CD4-positive, alpha-beta T cell treated with Interleukin-4 for 4 hours (primary cell): Measurements from ENCODE around the gene TENM4.
"Not testable (repeated sequence)": the region's sequence is repeated elsewhere in the genome, so short reads cannot be mapped to it uniquely, and the experiment has no call there.

ENCODE experiments used
- DNase-seq: peaks from one replicate; pipeline ENCODE4 v3.0.0-alpha.2; 2020

TENM4 gene

GRCh38 chr11:79241205-79241851 lies 199.5 kb downstream of the TENM4 start:
- no peak for DNase-seq

- no peak for DNase-seq
Measured at GRCh38 chr11:79237703-79238102, 203.1 kb downstream of the TENM4 start.

- DNase-seq: no peak
Measured at GRCh38 chr11:79237091-79237490, 203.7 kb downstream of the TENM4 start.

- no peak for DNase-seq
Measured at GRCh38 chr11:79236541-79236971, 204.3 kb downstream of the TENM4 start.

GRCh38 chr11:79235696-79236095 lies 205.1 kb downstream of the TENM4 start:
- DNase-seq: no peak

- DNase-seq: no peak
Measured at GRCh38 chr11:79232346-79232745, 208.5 kb downstream of the TENM4 start.

GRCh38 chr11:79229047-79229446 lies 211.8 kb downstream of the TENM4 start:
- no peak for DNase-seq

DNA sequence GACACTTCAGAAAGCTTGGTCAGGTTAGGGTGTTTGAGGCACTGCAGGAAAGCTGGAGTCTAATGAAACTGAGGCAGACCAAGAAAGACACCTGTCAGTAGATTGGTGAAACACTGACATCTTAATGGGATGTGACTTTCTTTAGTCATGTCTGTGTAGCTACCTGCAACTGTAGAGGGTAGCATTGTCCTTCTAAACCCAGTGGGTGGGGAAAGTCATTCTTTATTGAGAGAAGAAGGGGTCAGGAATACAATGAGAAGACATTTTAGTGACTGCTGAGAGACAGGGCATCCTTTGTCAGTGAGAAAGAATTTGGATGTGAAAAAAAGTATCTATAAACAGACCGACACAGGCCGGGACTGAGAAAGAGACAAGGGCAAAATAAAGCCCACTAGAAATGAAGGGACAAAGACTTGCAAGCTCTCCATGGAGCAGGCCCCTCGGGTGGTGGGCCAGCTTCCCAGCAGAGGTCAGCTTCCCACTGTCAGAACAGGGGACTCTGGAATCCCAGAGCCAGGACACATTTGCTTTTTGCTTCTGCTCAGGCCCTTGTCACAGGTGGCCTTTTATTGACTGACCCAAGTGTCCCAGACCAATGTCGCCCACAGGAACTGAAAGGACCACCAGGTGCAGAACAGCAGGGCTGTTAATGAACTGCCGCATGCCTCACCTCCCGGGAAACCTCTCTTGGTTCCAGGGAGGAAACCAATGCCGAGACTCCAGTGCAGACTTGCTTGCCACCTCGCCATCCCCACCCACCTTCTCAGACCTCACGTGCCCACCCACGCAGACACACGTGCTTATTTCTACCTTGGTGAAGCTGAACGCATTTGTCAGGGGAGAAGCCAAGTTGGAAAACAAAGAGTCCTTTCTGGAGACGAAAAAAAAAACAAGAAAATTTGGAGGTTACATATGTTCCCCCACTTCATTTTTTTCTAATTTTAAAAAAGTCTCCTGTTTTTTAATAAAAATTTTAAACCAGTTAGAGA lies 212.8 kb downstream of the TENM4 start:
- no peak for DNase-seq

DNA sequence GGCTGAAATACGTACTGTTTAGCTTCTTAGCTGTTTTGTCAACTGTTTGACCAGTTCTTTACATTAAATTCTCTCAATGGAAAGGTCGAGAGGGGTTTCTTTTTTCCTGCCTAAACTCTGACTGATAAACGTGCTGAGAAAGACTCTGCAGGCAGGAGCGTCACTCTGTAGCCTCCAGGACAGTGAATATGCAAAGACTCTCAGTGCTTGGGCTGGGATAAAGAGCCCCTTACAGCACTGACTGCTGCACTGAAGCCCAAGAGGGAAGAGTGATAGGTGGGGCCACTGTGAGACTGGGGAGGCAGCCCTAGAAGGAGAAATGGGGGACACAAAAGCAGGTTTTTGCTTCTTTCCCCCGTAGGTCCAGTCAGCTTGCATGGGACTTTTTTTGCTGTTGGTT lies 213.5 kb downstream of the TENM4 start:
- DNase-seq: no peak

DNA sequence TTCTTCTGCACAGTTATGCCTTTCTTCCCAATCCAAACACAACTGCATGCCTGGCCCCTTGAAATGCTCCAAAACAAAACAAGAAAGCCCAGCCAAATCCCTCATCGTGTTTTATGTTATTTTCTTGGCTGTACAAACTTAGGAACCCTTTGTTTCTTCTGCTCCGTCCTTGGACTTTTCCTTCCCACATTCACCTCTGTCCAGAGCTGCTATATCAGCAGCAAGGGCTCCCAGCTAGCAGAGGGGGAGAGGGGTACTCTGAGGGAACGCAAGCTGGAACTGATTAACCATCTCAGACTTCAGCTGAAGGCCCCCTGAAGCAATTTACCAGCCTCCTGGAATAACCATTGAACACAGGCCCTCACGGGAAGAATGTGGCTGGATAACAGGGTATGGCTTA lies 214.7 kb downstream of the TENM4 start:
- DNase-seq: no peak

GRCh38 chr11:79222163-79222562 lies 218.7 kb downstream of the TENM4 start:
- DNase-seq: not testable (repeated sequence)

DNA sequence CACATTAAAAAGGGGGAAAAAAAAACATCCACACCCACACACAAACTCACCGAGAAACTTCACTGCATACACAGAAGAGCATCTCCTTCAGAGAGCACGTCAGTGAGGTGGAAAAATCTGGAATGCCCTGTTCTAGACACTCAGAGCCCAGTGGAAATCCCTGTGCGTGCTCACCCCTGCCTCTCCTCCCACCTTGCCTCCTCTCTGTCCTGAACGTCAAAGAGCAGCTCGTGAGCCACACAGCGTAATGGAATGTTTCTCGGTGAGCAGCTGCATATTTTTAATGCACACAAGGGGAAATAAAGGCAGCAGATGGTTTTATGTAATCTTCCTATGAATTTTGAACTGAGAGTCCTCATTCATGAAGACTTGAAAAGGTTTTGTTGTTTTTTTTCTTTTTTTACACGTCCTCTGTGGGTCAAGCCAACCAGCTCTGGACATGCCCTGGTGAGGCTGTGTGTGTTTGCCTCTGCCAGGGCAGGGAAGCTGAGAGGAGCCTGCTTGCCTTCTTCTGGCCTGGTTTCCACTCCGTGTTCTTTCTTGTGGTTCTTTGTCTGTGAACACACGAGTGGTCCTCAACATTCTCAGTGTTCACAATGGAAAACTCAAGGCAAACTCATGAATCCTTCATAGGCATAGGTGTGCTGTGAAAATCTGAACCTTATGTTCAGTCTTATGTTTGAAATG lies 219.2 kb downstream of the TENM4 start:
- no peak for DNase-seq

DNA sequence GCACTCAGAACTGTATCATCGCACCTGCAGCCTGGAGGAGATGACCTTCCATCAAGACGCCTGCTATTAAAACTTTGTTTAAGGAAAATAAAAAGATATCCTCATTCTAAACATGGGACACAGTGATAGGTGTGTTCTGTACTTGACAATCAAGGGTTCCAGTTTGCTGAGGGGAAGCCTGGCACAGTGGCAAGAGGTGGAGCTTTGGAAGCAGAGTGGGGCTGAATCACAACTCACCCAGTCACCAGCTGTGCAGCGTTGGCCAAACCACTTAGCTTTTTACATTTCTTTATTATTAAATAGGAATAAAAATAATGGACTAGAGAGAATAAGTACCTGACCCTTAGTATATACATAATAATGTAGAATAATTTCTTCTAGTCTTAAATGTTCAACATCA lies 220.7 kb downstream of the TENM4 start:
- DNase-seq: no peak

GRCh38 chr11:79219186-79220045 lies 221.4 kb downstream of the TENM4 start:
- DNase-seq: no peak

DNA sequence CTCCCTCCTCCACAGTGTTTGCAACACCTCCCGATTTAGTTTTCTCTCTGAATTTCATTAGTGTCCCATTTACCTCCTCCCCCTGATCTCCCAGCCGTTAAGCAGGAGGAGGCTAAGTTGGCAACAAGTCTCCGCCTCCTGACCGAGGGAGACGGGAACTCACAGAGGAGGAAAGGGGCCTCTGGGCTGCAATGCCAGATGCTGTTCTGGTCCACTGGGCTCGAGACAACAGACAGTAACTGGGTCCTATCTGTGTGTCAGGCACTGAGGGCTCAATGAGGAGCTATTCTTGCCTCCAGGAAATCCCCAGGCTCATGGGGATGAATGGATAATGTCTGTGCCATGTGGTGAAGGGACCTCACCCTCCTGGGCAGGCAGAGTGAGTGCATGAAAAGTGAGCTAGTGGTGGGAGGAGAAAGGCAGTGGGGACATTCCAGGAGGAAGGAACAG lies 228.1 kb downstream of the TENM4 start:
- no peak for DNase-seq

DNA sequence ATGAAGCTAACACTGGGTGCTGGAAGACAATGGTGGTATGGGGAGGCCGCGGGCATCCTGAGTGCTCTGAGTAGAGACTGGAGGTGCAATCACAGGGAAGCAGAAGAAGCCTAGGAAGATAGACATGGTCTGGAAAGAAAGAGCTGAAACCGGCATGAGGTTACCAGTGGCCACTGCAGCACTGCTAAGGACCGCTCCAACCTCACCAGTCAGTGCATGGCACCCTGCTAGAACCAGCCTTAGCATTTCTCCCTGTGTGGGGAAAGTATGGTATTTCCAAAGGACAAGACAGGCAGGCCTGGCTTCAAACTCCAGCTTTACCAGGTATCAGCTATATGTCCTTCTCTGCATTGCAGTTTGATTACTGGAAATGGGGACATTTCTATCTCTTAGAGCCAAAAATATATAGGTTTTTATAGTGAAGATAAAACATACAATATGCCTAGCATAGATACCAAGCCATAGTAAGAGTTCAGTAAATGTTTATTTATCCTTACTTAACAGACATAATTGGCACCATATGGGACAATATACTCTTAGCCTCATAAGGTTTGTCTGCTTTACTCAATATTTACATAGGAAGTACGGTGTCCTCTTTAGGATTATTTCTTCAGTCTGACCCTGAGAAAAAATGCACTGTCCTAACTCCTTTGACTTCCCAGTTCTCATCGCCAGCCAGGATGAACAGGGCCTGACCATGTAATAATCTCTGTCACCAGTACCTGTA lies 231.1 kb downstream of the TENM4 start:
- DNase-seq: no peak

GRCh38 chr11:79208126-79208525 lies 232.7 kb downstream of the TENM4 start:
- DNase-seq: no peak

- DNase-seq: no peak
Measured at GRCh38 chr11:79206951-79207350, 233.9 kb downstream of the TENM4 start.

- no peak for DNase-seq
Measured at GRCh38 chr11:79205786-79206185, 235.0 kb downstream of the TENM4 start.

DNA sequence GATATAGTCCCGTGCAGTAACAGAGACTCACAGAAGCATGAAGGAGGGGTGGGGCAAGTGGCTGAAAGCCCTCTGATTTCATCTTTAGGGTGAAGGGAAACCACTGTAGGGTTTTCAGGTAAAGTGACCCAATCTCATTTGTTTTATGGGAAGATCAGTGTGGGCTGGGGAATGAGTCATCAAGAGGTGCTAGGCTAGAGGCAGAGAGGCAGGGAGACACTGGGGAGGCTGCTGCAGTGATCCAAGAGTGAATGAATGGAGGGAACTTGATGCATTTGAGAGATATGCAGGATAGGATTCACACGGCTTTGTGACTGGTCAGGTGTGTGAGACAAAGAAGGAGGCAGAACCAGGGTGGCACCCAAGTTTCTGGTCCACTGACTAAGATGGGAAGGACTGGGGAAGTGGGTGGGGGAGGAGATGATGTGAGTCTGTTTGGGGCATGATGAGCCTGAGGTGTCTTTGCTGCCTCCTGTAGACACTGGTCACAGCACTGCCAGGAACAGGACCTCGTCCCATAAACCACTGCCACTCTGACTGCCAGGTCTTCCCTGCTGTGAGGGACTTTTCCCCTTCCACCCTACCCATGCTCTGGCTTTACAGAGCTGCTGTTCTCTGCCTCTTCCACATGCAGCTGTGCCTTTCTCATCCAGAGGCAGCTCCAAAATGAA lies 239.0 kb downstream of the TENM4 start:
- DNase-seq: no peak

GRCh38 chr11:79200398-79201070 lies 240.3 kb downstream of the TENM4 start:
- no peak for DNase-seq
